ENCODE data around the gene CFAP141. TPM values are rescaled to one million over a fixed set of nuclear protein-coding genes. Genes with fewer than 3 reads are reported as not detected.

The CFAP141 gene
- total RNA-seq, 1 experiment from 2014 or later = not detected

- no peak for TF ChIP-seq CTCF (IDR thresholded peaks at IDR 0.05; ENCODE audit: unreplicated experiment)
- Mint-ChIP-seq H3K36me3 (ENCODE audit: insufficient read depth, unreplicated experiment) (peaks cover 80% of the 10 kb centered on the region), H3K27ac (ENCODE audit: unreplicated experiment) (peak overlapping the region; percentile 82), H3K27me3 (ENCODE audit: unreplicated experiment) (no peaks in the 10 kb centered on the region), H3K4me1 (ENCODE audit: low read depth, unreplicated experiment) (peaks cover 49% of the 10 kb centered on the region), H3K9me3 (ENCODE audit: low read depth, unreplicated experiment) (no peaks in the 10 kb centered on the region), H3K4me3 (ENCODE audit: low read depth, unreplicated experiment) (no peak overlapping the region)
- intact Hi-C loops (cut with micrococcal nuclease; ENCODE audit: unreplicated experiment) = no loop called here
- BruUV-seq (replicated peaks) = no TSS peak
- CTCF ChIA-PET = interaction anchor here (0.8 kb wide), 1 partner anchor 25 kb away, joined by 3 read pairs; no protein-coding TSS in a partner anchor
- DNase-seq = peak; percentile 31
Measured at GRCh38 chr1:154176337-154176736, 29.8 kb downstream of the CFAP141 start.

- TF ChIP-seq CTCF (IDR thresholded peaks at IDR 0.05; ENCODE audit: unreplicated experiment) = no peak
- DNase-seq = no peak
- CTCF ChIA-PET = no interaction called here
- H3K4me1 Mint-ChIP-seq (ENCODE audit: low read depth, unreplicated experiment) = peaks cover 38% of the 10 kb centered on the region
- intact Hi-C loops (cut with micrococcal nuclease; ENCODE audit: unreplicated experiment) = no loop called here
- H3K4me3 Mint-ChIP-seq (ENCODE audit: low read depth, unreplicated experiment) = no peak overlapping the region
- BruUV-seq (replicated peaks) = no TSS peak
- no peaks in the 10 kb centered on the region for H3K9me3 Mint-ChIP-seq (ENCODE audit: low read depth, unreplicated experiment)
- H3K36me3 Mint-ChIP-seq (ENCODE audit: insufficient read depth, unreplicated experiment) = peaks cover 83% of the 10 kb centered on the region
- H3K27me3 Mint-ChIP-seq (ENCODE audit: unreplicated experiment) = no peaks in the 10 kb centered on the region
- no peak overlapping the region for H3K27ac Mint-ChIP-seq (ENCODE audit: unreplicated experiment)
Measured at GRCh38 chr1:154174654-154175053, 31.5 kb downstream of the CFAP141 start.

GRCh38 chr1:154171880-154172279, 34.3 kb downstream of the CFAP141 start:
- Mint-ChIP-seq H3K27me3 (ENCODE audit: unreplicated experiment) (no peaks in the 10 kb centered on the region), H3K4me3 (ENCODE audit: low read depth, unreplicated experiment) (no peak overlapping the region), H3K36me3 (ENCODE audit: insufficient read depth, unreplicated experiment) (peaks cover 83% of the 10 kb centered on the region), H3K27ac (ENCODE audit: unreplicated experiment) (peak overlapping the region; percentile 45), H3K4me1 (ENCODE audit: low read depth, unreplicated experiment) (peaks cover 11% of the 10 kb centered on the region), H3K9me3 (ENCODE audit: low read depth, unreplicated experiment) (no peaks in the 10 kb centered on the region)
- BruUV-seq (replicated peaks) = no TSS peak
- intact Hi-C loops (cut with micrococcal nuclease; ENCODE audit: unreplicated experiment) = no loop called here
- no peak for DNase-seq
- CTCF ChIA-PET = no interaction called here
- no peak for TF ChIP-seq CTCF (IDR thresholded peaks at IDR 0.05; ENCODE audit: unreplicated experiment)

GRCh38 chr1:154171223-154171583, 34.9 kb downstream of the CFAP141 start:
- Mint-ChIP-seq H3K36me3 (ENCODE audit: insufficient read depth, unreplicated experiment) (peaks cover 82% of the 10 kb centered on the region), H3K27ac (ENCODE audit: unreplicated experiment) (no peak overlapping the region), H3K4me3 (ENCODE audit: low read depth, unreplicated experiment) (no peak overlapping the region), H3K27me3 (ENCODE audit: unreplicated experiment) (no peaks in the 10 kb centered on the region), H3K4me1 (ENCODE audit: low read depth, unreplicated experiment) (peaks cover 4% of the 10 kb centered on the region), H3K9me3 (ENCODE audit: low read depth, unreplicated experiment) (no peaks in the 10 kb centered on the region)
- CTCF ChIA-PET = no interaction called here
- no peak for DNase-seq
- no TSS peak for BruUV-seq (replicated peaks)
- intact Hi-C loops (cut with micrococcal nuclease; ENCODE audit: unreplicated experiment) = no loop called here
- no peak for TF ChIP-seq CTCF (IDR thresholded peaks at IDR 0.05; ENCODE audit: unreplicated experiment)
